GM21737 (cell line): Measurements from ENCODE around the gene SULT1A3.
"Not testable (repeated sequence)": the region's sequence is repeated elsewhere in the genome, so short reads cannot be mapped to it uniquely, and the experiment has no call there.

ENCODE experiments used
- ATAC-seq: cut with Tn5 transposase; IDR thresholded peaks from one replicate; pipeline ENCODE4 v1.9.1; 2021; ENCODE audit warnings: mild to moderate bottlenecking, moderate library complexity; ENCODE audit not compliant: unreplicated experiment

Gene SULT1A3

DNA sequence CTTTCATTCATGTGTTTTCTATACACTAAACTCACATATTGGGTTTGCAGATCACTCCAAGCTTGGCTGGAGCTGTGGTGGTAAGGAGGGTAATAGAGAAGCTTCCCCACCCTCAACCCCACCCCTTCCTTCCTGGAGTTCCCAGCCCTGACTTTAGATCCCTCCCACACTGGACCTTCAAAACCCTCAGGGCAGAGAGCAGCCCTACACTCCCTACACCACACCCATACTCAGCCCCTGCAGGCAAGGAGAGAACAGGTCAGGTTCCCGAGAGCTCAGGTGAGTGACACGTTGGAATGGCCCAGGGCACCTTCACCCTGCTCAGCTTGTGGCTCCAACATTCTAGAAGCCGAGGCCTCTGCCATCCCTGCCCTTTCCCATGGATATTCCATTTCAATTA, at the start of gene SULT1A3:
Gene SULT1A3 (plus strand): TSS at position 207 of the 400 bp plus-strand sequence. CDS start 1,474 bp downstream, outside the sequence.
- not testable (repeated sequence) for ATAC-seq

DNA sequence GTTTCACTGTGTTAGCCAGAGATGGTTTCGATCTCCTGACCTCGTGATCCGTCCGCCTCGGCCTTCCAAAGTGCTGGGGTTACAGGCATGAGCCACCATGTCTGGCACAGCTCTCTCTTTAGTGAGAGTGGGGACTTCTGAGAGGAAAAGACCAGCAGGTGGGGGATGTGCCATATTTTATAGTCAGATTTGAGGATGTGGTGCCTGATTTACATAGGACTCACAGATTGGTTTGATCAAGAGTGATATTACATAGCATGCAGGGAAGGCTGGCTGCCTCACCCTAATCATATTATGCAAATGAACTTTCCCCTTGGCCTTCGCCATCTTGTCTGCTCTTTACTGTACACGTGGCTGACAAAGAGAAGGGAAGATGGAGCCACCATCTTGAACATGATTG, 48.0 kb upstream of the SULT1A3 start:
- no peak for ATAC-seq

DNA sequence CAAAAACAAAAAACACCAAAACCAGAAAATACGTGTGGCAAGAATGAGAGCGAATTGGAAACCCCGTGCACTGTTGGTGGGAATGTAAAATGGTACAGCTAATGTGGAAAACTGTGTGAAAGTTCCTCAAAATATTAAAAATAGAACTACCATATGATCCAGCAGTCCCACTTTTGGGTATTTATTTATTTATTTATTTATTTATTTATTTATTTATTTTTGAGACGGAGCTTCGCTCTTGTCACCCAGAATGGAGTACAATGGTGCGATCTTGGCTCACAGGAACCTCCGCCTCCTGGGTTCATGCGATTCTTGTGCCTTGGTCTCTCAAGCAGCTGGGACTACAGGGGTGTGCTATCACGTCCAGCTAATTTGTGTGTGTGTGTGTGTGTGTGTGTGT, 46.5 kb upstream of the SULT1A3 start:
- no peak for ATAC-seq

DNA sequence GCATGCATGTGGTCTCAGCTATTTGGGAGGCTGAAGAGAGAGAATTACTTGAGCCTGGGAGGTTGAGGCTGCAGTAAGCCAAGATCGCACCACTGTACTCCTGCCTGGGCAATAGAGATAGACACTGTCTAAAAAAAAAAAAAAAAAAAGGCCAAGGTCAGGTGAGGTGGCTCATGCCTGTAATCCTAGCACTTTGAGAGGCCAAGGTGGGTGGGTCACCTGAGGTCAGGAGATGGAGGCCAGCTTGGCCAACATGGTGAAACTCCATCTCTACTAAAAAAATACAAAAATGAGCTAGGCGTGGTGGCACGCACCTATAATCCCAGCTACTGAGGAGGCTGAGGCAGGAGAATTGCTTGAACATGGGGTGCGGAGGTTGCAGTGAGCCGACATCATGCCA, 43.9 kb upstream of the SULT1A3 start:
- no peak for ATAC-seq

DNA sequence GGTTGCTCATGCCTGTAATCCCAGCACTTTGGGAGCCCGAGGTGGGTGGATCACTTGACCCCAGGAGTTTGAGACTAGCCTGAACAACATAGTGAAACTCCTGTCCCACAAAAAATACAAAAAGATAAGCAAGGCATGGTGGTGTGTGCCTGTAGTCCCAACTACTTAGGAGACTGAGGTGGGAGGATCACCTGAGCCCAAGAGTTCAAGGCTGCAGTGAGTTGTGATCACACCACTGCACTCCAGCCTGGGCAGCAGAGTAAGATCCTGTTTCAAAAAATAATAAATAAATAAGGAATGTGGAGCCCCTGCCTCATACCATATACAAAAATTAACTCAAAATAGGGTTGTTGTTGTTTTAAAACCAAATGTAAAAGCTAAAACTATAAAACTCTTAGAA, 41.8 kb upstream of the SULT1A3 start:
- ATAC-seq, result no peak

DNA sequence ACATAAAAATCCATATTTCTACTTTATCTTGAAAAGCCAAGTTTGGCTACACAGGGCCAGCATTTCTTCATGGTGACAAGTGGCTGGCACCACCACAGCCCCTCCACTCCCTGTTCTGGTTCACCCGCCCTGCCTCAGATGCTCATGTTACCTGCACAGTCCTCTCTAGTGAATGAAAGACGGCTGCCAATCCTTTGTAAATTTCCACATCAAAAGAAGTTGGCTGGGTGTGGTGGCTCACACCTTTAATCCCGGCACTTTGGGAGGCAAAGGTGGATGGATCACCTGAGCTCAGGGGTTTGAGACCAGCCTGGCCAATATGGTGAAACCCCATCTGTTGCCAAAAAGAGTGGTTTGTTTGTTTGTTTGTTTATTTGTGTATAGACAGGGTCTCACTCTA, 35.5 kb upstream of the SULT1A3 start:
- ATAC-seq, result no peak

DNA sequence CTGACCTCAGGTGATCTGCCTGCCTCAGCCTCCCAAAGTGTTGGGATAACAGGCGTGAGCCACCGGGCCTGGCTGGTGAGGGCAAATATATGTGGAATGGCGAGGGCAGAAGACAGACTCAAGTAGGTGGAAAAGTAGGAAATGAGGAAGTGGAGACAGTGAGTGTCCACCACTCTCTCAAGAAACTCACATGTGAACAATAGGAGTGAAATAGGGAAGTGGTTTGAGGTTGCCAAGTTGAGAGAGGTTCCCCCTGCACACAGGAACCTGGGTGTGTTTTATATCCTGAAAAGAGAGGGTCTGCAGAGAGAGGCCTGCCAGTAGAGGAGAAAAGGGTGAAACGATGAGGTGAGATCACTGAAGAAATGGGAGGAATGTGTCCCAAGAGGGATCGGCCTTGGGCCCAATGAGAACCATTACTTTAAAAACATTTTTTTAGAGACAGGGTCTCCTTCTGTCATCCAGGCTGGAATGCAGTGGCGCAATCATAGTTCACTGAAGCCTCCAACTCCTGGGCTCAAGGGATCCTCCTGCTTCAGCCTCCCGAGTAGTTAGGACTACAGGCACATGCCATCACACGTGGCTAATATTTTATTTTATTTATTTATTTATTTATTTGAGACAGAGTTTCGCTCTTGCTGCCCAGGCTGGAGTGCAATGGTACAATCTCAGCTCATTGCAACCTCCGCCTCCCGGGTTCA, 32.7 kb upstream of the SULT1A3 start:
- peak; percentile 74 for ATAC-seq

DNA sequence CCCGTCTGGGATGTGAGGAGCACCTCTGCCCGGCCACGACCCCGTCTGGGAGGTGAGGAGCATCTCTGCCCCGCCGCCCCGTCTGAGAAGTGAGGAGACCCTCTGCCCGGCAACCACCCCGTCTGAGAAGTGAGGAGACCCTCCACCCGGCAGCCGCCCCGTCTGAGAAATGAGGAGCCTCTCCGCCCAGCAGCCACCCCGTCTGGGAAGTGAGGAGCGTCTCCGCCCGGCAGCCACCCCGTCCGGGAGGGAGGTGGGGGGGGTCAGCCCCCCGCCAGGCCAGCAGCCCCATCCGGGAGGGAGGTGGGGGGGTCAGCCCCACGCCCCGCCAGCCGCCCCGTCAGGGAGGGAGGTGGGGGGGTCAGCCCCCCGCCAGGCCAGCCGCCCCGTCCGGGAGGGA, 30.3 kb upstream of the SULT1A3 start:
- not testable (repeated sequence) for ATAC-seq

DNA sequence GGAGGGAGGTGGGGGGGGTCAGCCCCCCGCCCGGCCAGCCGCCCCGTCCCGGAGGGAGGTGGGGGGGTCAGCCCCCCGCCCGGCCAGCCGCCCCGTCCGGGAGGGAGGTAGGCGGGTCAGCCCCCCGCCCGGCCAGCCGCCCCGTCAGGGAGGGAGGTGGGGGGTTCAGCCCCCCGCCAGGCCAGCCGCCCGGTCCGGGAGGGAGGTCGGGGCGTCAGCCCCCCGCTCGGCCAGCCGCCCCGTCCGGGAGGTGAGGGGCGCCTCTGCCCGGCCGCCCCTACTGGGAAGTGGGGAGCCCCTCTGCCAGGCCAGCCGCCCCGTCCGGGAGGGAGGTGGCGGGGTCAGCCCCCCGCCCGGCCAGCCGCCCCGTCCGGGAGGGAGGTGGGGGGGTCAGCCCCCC, 29.6 kb upstream of the SULT1A3 start:
- ATAC-seq, result not testable (repeated sequence)

DNA sequence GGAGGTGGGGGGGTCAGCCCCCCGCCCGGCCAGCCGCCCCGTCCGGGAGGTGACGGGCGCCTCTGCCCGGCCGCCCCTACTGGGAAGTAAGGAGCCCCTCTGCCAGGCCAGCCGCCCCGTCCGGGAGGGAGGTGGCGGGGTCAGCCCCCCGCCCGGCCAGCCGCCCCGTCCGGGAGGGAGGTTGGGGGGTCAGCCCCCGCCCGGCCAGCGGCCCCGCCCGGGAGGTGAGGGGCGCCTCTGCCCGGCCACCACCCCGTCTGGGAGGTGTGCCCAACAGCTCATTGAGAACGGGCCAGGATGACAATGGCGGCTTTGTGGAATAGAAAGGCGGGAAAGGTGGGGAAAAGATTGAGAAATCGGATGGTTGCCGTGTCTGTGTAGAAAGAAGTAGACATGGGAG, 28.9 kb upstream of the SULT1A3 start:
- not testable (repeated sequence) for ATAC-seq

DNA sequence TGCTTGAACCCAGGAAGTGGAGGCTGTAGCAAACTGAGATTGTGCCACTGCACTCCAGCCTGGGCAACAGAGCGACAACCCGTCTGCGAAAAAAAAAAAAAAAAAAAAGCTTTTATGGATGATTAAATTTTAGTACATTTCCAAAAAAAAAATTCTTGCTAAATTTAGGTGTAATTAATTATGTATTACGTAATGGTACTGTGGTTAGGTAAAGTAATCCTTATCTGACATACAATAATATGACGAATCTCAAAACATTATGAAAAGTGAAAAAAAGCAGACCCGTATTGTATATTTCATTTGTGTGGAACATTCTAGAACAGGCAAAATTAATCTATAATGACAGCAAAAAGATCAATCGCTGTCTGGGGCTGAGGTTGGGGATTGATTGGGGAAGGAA, 26.0 kb upstream of the SULT1A3 start:
- ATAC-seq, result no peak

DNA sequence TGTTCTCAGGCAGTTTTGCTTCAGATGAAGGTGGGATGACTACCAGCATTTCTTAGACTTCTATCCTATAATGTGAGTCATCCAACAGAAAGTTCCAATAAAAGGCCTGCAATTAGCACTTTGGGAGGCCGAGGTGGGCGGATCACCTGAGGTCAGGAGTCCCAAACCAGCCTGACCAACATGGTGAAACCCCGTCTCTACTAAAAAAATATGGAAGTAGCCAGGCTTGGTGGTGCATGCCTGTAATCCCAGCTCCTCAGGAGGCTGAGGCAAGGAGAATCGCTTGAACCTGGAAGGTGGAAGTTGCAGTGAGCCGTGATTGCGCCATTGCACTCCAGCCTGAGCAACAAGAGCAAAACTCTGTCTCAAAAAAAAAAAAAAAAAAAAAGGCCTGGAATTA, 22.2 kb upstream of the SULT1A3 start:
- ATAC-seq, result not testable (repeated sequence)

DNA sequence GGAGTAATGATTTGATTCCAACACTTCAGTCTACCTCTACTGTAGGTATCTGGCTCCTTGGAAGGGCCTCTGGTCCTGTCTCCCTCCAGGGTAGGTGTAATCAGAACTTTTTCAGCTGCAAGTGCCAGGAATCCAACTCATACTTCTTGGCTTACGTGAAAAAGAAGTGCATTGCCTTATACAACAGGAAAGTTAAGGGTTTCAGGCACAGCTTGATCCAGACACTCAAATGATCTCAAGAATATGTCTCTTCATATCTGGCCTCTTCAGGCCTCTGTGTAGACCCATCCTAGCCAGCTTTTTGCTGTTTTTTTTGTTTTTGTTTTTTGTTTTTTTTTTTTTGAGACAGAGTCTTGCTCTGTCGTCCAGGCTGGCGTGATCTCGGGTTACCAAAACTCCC, 19.9 kb upstream of the SULT1A3 start:
- no peak for ATAC-seq

DNA sequence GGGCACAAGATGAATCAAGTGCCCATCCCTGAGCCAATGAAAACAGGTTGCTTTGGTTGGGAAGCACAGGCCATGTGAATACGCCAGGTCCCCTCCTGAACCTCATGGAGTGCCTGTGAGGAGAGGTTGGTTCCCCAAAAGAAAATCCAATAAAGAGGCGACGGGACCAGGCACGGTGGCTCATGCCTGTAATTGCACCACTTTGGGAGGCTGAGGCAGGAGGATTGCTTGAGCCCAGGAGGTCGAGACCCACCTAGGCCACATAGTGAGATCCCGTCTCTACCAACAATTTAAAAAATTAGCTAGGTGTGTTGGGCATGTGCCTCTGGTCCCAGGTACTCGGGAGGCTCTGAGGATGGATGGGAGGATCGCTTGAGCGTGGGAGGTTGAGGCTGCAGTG, 19.1 kb upstream of the SULT1A3 start:
- no peak for ATAC-seq

DNA sequence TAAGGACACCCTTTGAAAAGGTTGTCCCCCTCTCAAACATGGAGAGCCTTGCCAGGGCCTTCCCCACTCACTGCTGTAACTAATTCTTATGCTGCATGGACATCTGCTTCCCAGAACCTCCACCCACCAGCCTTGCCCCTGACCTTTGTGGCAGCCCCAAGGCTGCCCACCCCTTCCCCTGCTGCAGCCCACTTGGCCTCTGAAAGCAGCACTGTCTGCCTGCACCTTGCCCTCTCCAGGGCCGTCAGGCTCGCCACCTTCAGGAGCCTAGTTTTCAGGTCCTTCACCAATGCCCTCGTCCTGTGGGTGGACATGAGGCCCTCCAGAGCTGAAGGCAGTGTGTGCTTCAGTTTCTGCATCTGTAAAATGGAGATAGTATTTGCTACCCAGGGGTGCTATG, 18.3 kb upstream of the SULT1A3 start:
- ATAC-seq, result no peak

DNA sequence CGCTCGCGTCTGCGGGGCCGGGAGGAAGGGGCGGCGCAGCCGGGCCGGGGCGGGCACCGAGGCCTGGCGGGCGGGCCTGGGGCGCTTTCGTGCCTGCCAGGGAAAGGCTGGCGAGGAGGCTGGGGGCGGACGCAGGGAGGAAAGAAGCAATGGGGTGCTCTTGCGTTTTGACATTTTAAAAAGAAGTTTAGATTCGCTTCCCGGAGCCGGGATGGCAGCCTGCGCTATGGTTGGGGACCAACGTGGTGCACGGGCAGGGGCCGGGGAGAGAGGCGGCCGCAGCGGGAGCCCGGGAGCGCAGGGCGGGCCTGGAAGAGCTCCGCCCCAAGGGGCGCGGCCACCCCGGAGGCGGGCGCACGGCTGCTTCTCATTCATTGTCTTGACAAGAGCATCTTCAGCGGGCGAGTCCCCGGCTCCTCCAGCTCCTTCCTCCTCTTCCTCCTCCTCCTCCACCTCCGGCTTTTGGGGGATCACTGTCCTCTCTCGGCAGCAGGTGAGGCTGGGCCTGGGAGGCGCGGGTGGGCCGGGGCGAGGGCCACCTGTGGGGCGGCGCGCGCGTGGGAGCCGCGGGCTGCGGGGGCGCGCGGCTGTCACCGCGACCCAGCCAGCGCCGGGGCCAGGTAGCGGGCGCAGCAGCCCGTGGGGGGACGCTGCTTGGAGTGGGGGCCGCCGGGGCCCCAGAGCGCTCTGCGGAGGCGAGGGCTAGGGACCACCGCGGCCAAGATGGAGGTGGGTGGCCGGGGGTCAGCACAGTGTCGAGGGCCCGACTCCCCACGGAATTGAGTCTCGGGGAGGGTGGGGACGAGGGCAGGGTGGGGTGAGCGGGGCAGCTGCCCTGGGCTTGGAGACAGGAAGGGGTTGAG, 15.6 kb upstream of the SULT1A3 start, which contains the start of gene CORO1A:
Gene CORO1A (plus strand): TSS at position 370 of the 863 bp plus-strand sequence. CDS start 1,608 bp downstream, outside the sequence.
- peak; percentile 43 for ATAC-seq

DNA sequence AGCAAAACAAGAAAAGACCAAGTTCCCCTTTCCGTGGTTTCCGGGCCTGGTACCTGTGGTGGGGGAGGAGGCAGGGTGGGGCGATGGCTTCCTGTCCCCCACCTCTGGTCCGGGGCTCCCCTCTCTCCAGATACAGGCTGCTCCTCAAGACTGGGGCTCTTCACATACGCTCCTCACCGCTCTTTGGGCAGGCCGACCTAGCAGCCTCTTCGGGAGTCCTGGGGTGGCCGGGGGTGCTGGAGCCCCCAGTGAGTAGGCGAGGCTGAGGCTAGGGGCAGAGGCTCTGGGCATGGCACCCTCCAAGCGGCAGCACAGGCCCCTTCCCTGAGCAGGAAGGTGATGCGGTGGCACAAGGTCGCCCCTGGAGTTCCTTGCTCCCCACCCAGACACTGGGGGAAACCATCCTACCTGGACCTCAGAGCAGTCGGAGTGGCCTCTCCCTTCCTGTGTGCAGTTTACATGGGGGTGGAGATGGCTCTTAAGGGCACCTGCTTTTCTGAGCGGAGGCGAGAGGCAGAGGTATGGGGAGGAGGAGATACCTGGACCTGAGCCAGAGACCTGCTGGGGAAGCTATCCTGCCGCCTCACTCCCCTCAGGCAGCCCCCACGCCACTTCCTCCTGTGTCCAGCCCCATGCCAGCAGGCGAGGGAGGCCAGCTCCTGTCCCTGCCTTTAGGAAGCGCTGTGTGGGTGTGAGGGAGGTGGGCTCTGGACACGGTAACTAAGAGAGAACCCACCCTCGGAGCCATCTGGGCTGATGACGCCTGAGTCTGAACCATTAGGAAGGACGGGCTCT, 14.8 kb upstream of the SULT1A3 start:
- ATAC-seq, result peak; percentile 0

DNA sequence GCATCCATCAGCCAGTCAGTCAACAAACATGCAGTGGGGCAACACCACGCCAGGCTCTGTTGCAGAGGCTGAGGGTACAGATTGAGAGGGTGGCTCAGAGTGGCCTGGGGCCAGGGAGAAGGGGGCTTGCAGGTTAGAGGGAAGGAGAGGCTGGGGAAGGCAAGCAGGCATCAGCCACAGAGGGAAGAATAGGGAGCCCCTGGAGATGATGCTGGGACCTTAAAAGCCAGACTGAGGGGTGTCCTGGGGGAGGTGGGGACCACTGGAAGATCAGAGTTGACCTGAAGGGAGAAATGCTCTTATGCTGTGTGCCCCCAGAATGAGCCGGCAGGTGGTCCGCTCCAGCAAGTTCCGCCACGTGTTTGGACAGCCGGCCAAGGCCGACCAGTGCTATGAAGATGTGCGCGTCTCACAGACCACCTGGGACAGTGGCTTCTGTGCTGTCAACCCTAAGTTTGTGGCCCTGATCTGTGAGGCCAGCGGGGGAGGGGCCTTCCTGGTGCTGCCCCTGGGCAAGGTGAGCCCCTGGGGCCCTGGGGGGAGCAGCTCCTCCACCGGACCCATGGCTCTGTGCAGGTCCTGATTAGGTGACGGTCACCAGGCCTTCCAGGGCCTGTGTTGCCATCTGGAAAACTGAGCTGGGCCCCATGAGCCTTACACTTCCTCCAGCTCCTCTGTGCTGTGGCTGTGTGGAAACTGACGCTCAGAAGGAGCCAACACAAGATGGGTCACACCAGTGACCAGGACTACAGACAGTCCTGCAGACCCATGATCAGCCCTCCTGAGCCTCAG, 14.0 kb upstream of the SULT1A3 start:
- ATAC-seq, result peak; percentile 1

DNA sequence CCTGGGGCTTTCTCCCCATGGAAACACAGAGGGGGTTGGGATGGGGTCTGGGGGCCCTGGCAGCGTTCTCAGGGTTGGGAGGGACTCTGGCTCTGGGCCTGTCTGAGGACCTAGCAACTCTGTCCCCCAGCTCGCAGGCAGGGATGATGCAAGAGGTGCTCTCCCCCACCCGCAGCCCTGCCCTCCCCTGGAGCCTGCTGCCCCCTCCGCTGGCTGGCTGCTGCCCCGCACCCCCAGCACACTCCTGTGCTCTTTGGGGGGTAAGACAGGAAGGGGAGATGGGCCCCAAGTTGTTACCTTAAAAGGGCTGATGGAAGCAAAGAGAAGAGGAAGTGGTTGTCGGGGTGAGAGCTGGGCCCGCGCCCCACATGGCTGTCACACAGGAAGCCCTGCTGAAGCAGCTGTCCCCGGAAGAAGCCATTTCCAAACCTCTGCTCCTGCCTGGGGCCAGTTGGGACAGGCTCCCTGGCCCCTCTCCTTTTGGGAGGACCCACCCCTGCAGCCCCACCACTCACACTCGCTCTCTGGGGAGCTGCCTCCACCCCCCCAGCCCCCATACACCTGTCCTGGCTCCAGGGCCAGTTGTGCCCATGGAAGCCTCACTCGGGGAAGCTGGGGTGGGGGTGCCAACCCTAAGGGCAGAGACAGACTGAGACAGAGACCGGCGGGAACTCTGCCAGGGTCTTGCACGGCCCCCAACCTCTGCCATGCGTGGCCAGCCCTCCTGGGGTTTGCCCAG, 13.2 kb upstream of the SULT1A3 start:
- ATAC-seq, result peak; percentile 22

DNA sequence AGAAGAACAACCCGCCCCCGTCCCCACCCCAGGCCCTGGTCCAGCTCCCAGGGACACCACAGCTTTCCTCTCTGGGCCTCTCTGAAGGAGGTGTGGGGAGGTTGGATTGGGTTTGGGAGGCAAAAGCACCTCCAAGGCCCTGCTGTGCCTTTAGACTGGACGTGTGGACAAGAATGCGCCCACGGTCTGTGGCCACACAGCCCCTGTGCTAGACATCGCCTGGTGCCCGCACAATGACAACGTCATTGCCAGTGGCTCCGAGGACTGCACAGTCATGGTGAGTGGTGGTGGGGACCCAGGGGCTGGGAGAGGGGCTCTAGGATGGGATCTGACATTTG, 12.6 kb upstream of the SULT1A3 start:
- ATAC-seq, result no peak
